IPS-NIHi7 (cell line): ENCODE results near the gene RBM25.
"Not testable (repeated sequence)": the region's sequence is repeated elsewhere in the genome, so short reads cannot be mapped to it uniquely, and the experiment has no call there.

Source experiments
- DNase-seq: peaks from one replicate; pipeline ENCODE4 v3.0.0; 2012; ENCODE audit warnings: mixed read lengths; ENCODE audit errors: extremely low spot score

RBM25 gene

GRCh38 chr14:73058224-73058921 is at the start of gene RBM25:
RBM25 (plus strand) TSS chr14:73058534; CDS start chr14:73071642, 13,108 bp downstream.
- peak; percentile 97 for DNase-seq

GRCh38 chr14:73011189-73011588 is 47.1 kb upstream of the RBM25 start:
- DNase-seq: not testable (repeated sequence)

- DNase-seq: no peak
These were observed 44.2 kb upstream of the RBM25 start for GRCh38 chr14:73014105-73014504.

- not testable (repeated sequence) for DNase-seq
These were observed 42.8 kb upstream of the RBM25 start for GRCh38 chr14:73015552-73015951.

GRCh38 chr14:73016011-73016410 is 42.3 kb upstream of the RBM25 start:
- DNase-seq: not testable (repeated sequence)

GRCh38 chr14:73022051-73022450 is 36.3 kb upstream of the RBM25 start:
- DNase-seq: no peak

- DNase-seq: no peak
These were observed 32.8 kb upstream of the RBM25 start for GRCh38 chr14:73025544-73025943.

- DNase-seq: no peak
These were observed 32.0 kb upstream of the RBM25 start for GRCh38 chr14:73026243-73026844.

GRCh38 chr14:73026845-73027542 is 31.3 kb upstream of the RBM25 start, which contains the start of gene ZFYVE1:
ZFYVE1 (minus strand) TSS chr14:73027106; CDS start chr14:73024508, 2,598 bp downstream.
- DNase-seq: peak; percentile 98

GRCh38 chr14:73027546-73027945 is 30.8 kb upstream of the RBM25 start:
- DNase-seq: no peak

- DNase-seq: no peak
These were observed 30.4 kb upstream of the RBM25 start for GRCh38 chr14:73027984-73028383.

GRCh38 chr14:73036706-73037450 is 21.5 kb upstream of the RBM25 start:
- not testable (repeated sequence) for DNase-seq

- no peak for DNase-seq
These were observed 10.5 kb upstream of the RBM25 start for GRCh38 chr14:73047808-73048207.

GRCh38 chr14:73049428-73049827 is 8.9 kb upstream of the RBM25 start:
- no peak for DNase-seq

- no peak for DNase-seq
These were observed 3.1 kb upstream of the RBM25 start for GRCh38 chr14:73055251-73055650.

- no peak for DNase-seq
These were observed 450 bp upstream of the RBM25 start for GRCh38 chr14:73057944-73058223.

GRCh38 chr14:73058922-73059673 is 764 bp downstream of the RBM25 start:
- DNase-seq: peak; percentile 60

- DNase-seq: no peak
These were observed 11.3 kb downstream of the RBM25 start for GRCh38 chr14:73069585-73069984.

GRCh38 chr14:73091044-73091443 is 32.7 kb downstream of the RBM25 start:
- no peak for DNase-seq

- no peak for DNase-seq
These were observed 39.1 kb downstream of the RBM25 start for GRCh38 chr14:73097421-73097820.

- no peak for DNase-seq
These were observed 42.0 kb downstream of the RBM25 start for GRCh38 chr14:73100334-73100733.
